Fibroblast of mammary gland (primary cell): ENCODE data around the gene GNAQ.

ENCODE experiments used
- DNase-seq: peaks from one replicate; pipeline ENCODE4 v3.0.0-alpha.2; 2010; ENCODE audit warnings: low read depth
- H3K4me3 ChIP-seq: 2 replicates; pipeline ENCODE4 v1.5.1; 2011; ENCODE audit warnings: low read depth, mild to moderate bottlenecking, low read length, moderate library complexity; ENCODE audit not compliant: control insufficient read depth
- CTCF ChIP-seq: conservative IDR thresholded peaks from 2 replicates; pipeline ENCODE4 v1.5.1; 2011; ENCODE audit warnings: low read depth, low read length, inconsistent platforms; ENCODE audit not compliant: control insufficient read depth, insufficient read depth

The GNAQ gene

DNA sequence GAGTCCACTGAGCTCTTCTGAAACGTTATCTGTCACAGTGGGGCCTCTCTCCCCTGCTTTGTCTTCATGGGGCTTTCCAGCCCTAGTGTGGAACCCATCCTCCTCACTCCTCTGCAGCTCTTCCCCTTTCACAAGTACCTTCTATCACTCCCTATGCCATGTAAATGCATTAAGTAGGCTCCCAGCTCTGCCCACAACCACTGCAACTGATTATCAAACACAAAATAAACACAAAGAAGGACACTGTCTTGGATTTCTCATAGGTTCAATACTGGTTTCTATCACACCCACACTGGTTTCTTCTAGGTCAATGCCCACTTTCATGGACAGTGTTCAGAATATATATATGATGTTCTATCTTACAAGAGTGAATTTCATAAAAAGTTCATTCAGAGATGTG lies 139.4 kb downstream of the GNAQ start:
- DNase-seq, result no peak
- no peak overlapping the region for H3K4me3 ChIP-seq
- no peak for TF ChIP-seq CTCF

DNA sequence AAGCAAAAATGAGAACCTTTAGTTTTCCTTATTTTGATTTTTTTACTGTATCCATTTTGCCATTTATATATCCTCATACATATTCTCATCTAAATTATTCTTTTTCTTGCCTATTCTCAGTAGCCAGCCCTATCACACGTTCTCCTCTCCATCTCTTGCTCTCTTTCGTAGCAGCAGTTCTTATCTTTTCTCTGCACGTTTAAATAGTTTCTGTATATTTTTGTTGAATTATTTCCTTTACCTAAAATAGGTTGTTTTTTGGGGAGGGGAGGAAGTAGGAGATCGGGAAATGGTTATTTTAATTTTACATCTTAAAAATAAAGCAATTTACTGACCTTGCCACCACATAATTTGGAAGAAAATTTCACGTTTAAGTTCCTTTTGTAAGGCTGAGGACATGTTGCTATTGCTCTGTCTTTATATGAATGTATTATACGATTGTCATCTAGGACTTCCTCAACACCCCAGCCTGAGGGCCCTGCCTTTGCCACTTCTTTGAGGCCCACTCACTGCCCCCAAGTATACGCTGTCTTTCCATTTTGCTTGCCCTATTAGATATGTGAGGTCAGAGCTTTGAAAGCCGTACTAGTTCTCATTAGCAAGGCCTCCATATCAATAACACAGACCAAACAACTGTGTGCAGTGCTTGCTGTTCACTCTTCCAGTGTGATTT lies 140.3 kb downstream of the GNAQ start:
- no peak overlapping the region for H3K4me3 ChIP-seq
- TF ChIP-seq CTCF, result no peak

GRCh38 chr9:77887662-77888061 lies 143.9 kb downstream of the GNAQ start:
- H3K4me3 ChIP-seq, result no peak overlapping the region
- no peak for TF ChIP-seq CTCF
- no peak for DNase-seq

More for the DNA sequence above, 140.3 kb downstream of the GNAQ start:
- no peak for DNase-seq

DNA sequence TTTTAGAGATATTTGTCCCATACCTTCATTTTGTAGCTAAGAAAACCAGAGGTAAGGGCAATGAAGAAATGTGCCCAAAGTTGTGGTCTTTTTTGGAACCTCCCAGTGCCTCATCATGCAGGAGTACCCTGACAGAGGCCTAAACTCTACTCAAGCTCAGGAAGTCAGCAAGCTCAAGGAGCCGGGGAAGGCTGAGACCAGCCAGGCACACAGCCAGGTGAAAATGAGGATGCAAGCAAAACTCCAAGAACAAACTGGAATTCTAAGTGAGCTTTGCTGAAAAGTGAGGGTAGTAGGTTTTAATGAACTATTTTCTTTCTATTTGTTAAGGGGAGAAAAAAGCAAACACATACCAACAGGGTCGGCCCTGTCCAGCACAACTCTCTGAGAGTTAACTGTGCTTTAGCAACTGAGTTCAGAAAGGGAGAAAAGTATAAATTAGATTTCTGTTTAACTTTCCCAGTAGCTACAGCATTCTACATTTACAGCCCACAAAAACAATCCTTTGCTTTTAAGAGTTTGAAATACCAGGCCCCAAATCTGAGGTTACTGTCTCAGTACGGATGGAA lies 146.4 kb downstream of the GNAQ start:
- TF ChIP-seq CTCF, result no peak
- H3K4me3 ChIP-seq, result no peak overlapping the region
- no peak for DNase-seq

DNA sequence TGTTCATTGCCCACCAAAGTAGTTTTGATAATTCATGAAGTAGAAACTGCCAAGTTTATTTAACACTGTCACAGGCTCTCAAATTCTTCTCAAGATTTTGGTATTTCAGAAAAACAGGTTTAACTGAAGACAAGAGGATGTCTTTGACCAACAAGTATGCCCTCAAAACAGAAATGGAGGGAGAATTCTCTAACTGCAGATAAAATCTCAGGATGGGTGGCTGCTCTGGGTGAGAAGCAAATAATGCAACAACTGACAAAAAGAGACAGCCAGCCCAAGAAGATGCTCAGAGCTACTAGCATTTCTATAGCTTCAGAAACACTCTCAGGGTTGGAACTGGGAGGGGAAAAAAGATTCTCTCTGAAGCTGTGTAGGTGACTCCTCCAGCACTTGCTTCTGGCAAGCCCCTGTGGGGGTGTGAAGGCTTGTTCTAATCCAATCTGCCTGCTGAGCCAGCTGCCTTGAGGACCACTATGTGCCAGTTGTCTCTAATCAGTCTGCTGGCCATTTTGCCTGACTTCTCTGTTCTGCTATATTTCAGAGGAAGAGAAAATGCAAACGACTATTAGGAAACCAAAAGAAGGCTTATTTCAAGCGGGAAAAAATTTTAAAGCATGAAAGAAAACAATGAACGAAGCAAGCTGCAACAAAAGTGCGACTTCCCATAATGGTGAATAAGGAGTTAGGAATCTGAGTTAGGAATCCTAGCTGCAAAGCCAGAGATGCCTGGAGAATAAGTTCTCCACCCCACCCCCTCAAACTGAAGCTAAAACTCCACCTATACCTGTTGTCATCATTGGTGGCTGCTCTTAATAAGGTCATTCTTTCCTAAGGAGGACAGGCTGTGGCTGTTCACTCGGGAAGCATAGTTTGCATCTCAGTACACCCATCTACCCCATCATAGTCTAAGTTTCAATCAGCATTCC lies 147.5 kb downstream of the GNAQ start:
- H3K4me3 ChIP-seq, result no peak overlapping the region
- no peak for TF ChIP-seq CTCF
- peak; percentile 31 for DNase-seq

GRCh38 chr9:77883133-77883532 lies 148.5 kb downstream of the GNAQ start:
- DNase-seq, result no peak
- TF ChIP-seq CTCF, result no peak
- no peak overlapping the region for H3K4me3 ChIP-seq
